ENCODE data around the gene ANTXR1. TPM values are rescaled to one million over a fixed set of nuclear protein-coding genes. Genes with fewer than 3 reads are reported as not detected.

ANTXR1 gene
- total and polyA plus RNA-seq, 4 experiments from 2014 or later: 0.58 TPM; not detected in 3

GRCh38 chr2:69177785-69178636 lies 165.0 kb downstream of the ANTXR1 start:
- Mint-ChIP-seq H3K4me1 (peaks cover 0 to 6% (median 4%) of the 10 kb centered on the region in 4 donors), H3K27me3 (peaks cover 14 to 20% of the 10 kb centered on the region in 2 donors), H3K4me3 (no peak overlapping the region), H3K36me3 (no peaks in the 10 kb centered on the region), H3K9me3 (peaks cover 0 to 1% (median 0%) of the 10 kb centered on the region in 8 donors), H3K27ac (no peak overlapping the region)
- no peaks in the 10 kb centered on the region for H3K4me1 ChIP-seq (ENCODE audit: insufficient read depth, low read length)
- H3K9me3 ChIP-seq (ENCODE audit: control insufficient read depth in 1 of 2, low read length in 2 of 2): no peaks in the 10 kb centered on the region
- no peak for DNase-seq
- ChIA-PET CTCF (ENCODE audit: partially characterized antibody) (no interaction called here), POLR2A (ENCODE audit: partially characterized antibody) (no interaction called here)
- no peak overlapping the region for H3K4me3 ChIP-seq (ENCODE audit: low read length in 2 of 2)
- H3K27ac ChIP-seq (ENCODE audit: low read depth, low read length): no peak overlapping the region
- intact Hi-C loops (cut with micrococcal nuclease): no loop called here
- H3K36me3 ChIP-seq (ENCODE audit: insufficient read depth, low read length): no peaks in the 10 kb centered on the region
- no peaks in the 10 kb centered on the region for H3K27me3 ChIP-seq (ENCODE audit: insufficient read depth, low read length)

- H3K36me3 ChIP-seq (ENCODE audit: insufficient read depth, low read length): no peaks in the 10 kb centered on the region
- H3K4me1 ChIP-seq (ENCODE audit: insufficient read depth, low read length): no peaks in the 10 kb centered on the region
- no peak overlapping the region for H3K27ac ChIP-seq (ENCODE audit: low read depth, low read length)
- CTCF ChIA-PET (ENCODE audit: partially characterized antibody): no interaction called here
- POLR2A ChIA-PET (ENCODE audit: partially characterized antibody): no interaction called here
- H3K36me3 Mint-ChIP-seq: no peaks in the 10 kb centered on the region
- no peaks in the 10 kb centered on the region for H3K9me3 ChIP-seq (ENCODE audit: control insufficient read depth in 1 of 2, low read length in 2 of 2)
- H3K4me3 ChIP-seq (ENCODE audit: low read length in 2 of 2): no peak overlapping the region
- peaks cover 0 to 1% (median 0%) of the 10 kb centered on the region in 8 donors for H3K9me3 Mint-ChIP-seq
- intact Hi-C loops (cut with micrococcal nuclease): no loop called here
- H3K27me3 Mint-ChIP-seq: peaks cover 14 to 20% of the 10 kb centered on the region in 2 donors
- H3K27me3 ChIP-seq (ENCODE audit: insufficient read depth, low read length): no peaks in the 10 kb centered on the region
- no peak overlapping the region for H3K27ac Mint-ChIP-seq
- DNase-seq: no peak
- no peak overlapping the region for H3K4me3 Mint-ChIP-seq
- H3K4me1 Mint-ChIP-seq: peaks cover 0 to 6% (median 4%) of the 10 kb centered on the region in 4 donors
Observed at GRCh38 chr2:69178756-69179155, 165.8 kb downstream of the ANTXR1 start.

- Mint-ChIP-seq H3K27me3 (peaks cover 11 to 22% of the 10 kb centered on the region in 2 donors), H3K4me3 (no peak overlapping the region), H3K36me3 (no peaks in the 10 kb centered on the region), H3K4me1 (peaks cover 0 to 6% (median 4%) of the 10 kb centered on the region in 4 donors), H3K27ac (no peak overlapping the region), H3K9me3 (peaks cover 0 to 1% (median 0%) of the 10 kb centered on the region in 8 donors)
- Histone ChIP-seq H3K36me3 (ENCODE audit: insufficient read depth, low read length) (no peaks in the 10 kb centered on the region), H3K4me3 (ENCODE audit: low read length in 2 of 2) (no peak overlapping the region), H3K4me1 (ENCODE audit: insufficient read depth, low read length) (no peaks in the 10 kb centered on the region), H3K9me3 (ENCODE audit: control insufficient read depth in 1 of 2, low read length in 2 of 2) (no peaks in the 10 kb centered on the region), H3K27me3 (ENCODE audit: insufficient read depth, low read length) (no peaks in the 10 kb centered on the region), H3K27ac (ENCODE audit: low read depth, low read length) (no peak overlapping the region)
- DNase-seq: no peak
- CTCF ChIA-PET (ENCODE audit: partially characterized antibody): no interaction called here
- POLR2A ChIA-PET (ENCODE audit: partially characterized antibody): no interaction called here
- intact Hi-C loops (cut with micrococcal nuclease): no loop called here
Observed at GRCh38 chr2:69180227-69180626, 167.2 kb downstream of the ANTXR1 start.

GRCh38 chr2:69180974-69181373 lies 168.0 kb downstream of the ANTXR1 start:
- Mint-ChIP-seq H3K9me3 (peaks cover 0 to 1% (median 0%) of the 10 kb centered on the region in 8 donors), H3K4me1 (peaks cover 0 to 6% (median 4%) of the 10 kb centered on the region in 4 donors), H3K36me3 (no peaks in the 10 kb centered on the region), H3K4me3 (no peak overlapping the region), H3K27ac (no peak overlapping the region), H3K27me3 (peaks cover 11 to 19% of the 10 kb centered on the region in 2 donors)
- Histone ChIP-seq H3K36me3 (ENCODE audit: insufficient read depth, low read length) (no peaks in the 10 kb centered on the region), H3K4me3 (ENCODE audit: low read length in 2 of 2) (no peak overlapping the region), H3K4me1 (ENCODE audit: insufficient read depth, low read length) (no peaks in the 10 kb centered on the region), H3K9me3 (ENCODE audit: control insufficient read depth in 1 of 2, low read length in 2 of 2) (no peaks in the 10 kb centered on the region), H3K27me3 (ENCODE audit: insufficient read depth, low read length) (no peaks in the 10 kb centered on the region), H3K27ac (ENCODE audit: low read depth, low read length) (no peak overlapping the region)
- ChIA-PET CTCF (ENCODE audit: partially characterized antibody) (no interaction called here), POLR2A (ENCODE audit: partially characterized antibody) (no interaction called here)
- intact Hi-C loops (cut with micrococcal nuclease): no loop called here
- DNase-seq: no peak

GRCh38 chr2:69181806-69182427 lies 168.9 kb downstream of the ANTXR1 start:
- H3K27me3 Mint-ChIP-seq: peaks cover 11 to 20% of the 10 kb centered on the region in 2 donors
- no peak overlapping the region for H3K27ac Mint-ChIP-seq
- H3K9me3 Mint-ChIP-seq: peaks cover 0 to 1% (median 0%) of the 10 kb centered on the region in 8 donors
- Histone ChIP-seq H3K4me1 (ENCODE audit: insufficient read depth, low read length) (no peaks in the 10 kb centered on the region), H3K27me3 (ENCODE audit: insufficient read depth, low read length) (no peaks in the 10 kb centered on the region), H3K36me3 (ENCODE audit: insufficient read depth, low read length) (no peaks in the 10 kb centered on the region), H3K9me3 (ENCODE audit: control insufficient read depth in 1 of 2, low read length in 2 of 2) (no peaks in the 10 kb centered on the region), H3K27ac (ENCODE audit: low read depth, low read length) (no peak overlapping the region), H3K4me3 (ENCODE audit: low read length in 2 of 2) (no peak overlapping the region)
- POLR2A ChIA-PET (ENCODE audit: partially characterized antibody): no interaction called here
- DNase-seq: no peak
- no peaks in the 10 kb centered on the region for H3K36me3 Mint-ChIP-seq
- CTCF ChIA-PET (ENCODE audit: partially characterized antibody): no interaction called here
- H3K4me3 Mint-ChIP-seq: no peak overlapping the region
- intact Hi-C loops (cut with micrococcal nuclease): no loop called here
- peaks cover 0 to 6% (median 3%) of the 10 kb centered on the region in 4 donors for H3K4me1 Mint-ChIP-seq

GRCh38 chr2:69183659-69184058 lies 170.7 kb downstream of the ANTXR1 start:
- Mint-ChIP-seq H3K4me1 (no peaks in the 10 kb centered on the region), H3K27ac (no peak overlapping the region), H3K27me3 (peaks cover 8 to 18% of the 10 kb centered on the region in 2 donors), H3K36me3 (no peaks in the 10 kb centered on the region), H3K9me3 (peaks cover 0 to 1% (median 0%) of the 10 kb centered on the region in 8 donors), H3K4me3 (no peak overlapping the region)
- H3K27me3 ChIP-seq (ENCODE audit: insufficient read depth, low read length): no peaks in the 10 kb centered on the region
- no peaks in the 10 kb centered on the region for H3K4me1 ChIP-seq (ENCODE audit: insufficient read depth, low read length)
- intact Hi-C loops (cut with micrococcal nuclease): no loop called here
- H3K9me3 ChIP-seq (ENCODE audit: control insufficient read depth in 1 of 2, low read length in 2 of 2): no peaks in the 10 kb centered on the region
- ChIA-PET POLR2A (ENCODE audit: partially characterized antibody) (no interaction called here), CTCF (ENCODE audit: partially characterized antibody) (no interaction called here)
- no peaks in the 10 kb centered on the region for H3K36me3 ChIP-seq (ENCODE audit: insufficient read depth, low read length)
- H3K4me3 ChIP-seq (ENCODE audit: low read length in 2 of 2): no peak overlapping the region
- no peak overlapping the region for H3K27ac ChIP-seq (ENCODE audit: low read depth, low read length)
- no peak for DNase-seq

GRCh38 chr2:69184224-69184623 lies 171.2 kb downstream of the ANTXR1 start:
- Histone ChIP-seq H3K27me3 (ENCODE audit: insufficient read depth, low read length) (no peaks in the 10 kb centered on the region), H3K4me3 (ENCODE audit: low read length in 2 of 2) (no peak overlapping the region), H3K27ac (ENCODE audit: low read depth, low read length) (no peak overlapping the region), H3K36me3 (ENCODE audit: insufficient read depth, low read length) (no peaks in the 10 kb centered on the region), H3K4me1 (ENCODE audit: insufficient read depth, low read length) (no peaks in the 10 kb centered on the region), H3K9me3 (ENCODE audit: control insufficient read depth in 1 of 2, low read length in 2 of 2) (no peaks in the 10 kb centered on the region)
- H3K27ac Mint-ChIP-seq: no peak overlapping the region
- no peaks in the 10 kb centered on the region for H3K4me1 Mint-ChIP-seq
- no peaks in the 10 kb centered on the region for H3K36me3 Mint-ChIP-seq
- POLR2A ChIA-PET (ENCODE audit: partially characterized antibody): no interaction called here
- peaks cover 8 to 20% of the 10 kb centered on the region in 2 donors for H3K27me3 Mint-ChIP-seq
- CTCF ChIA-PET (ENCODE audit: partially characterized antibody): no interaction called here
- peaks cover 0 to 1% (median 0%) of the 10 kb centered on the region in 8 donors for H3K9me3 Mint-ChIP-seq
- no peak for DNase-seq
- no peak overlapping the region for H3K4me3 Mint-ChIP-seq
- intact Hi-C loops (cut with micrococcal nuclease): no loop called here
